Measurements from ENCODE around the gene KDM4B.
A peak's percentile ranks its signal among the peaks of the same experiment; 100 is the strongest.

The KDM4B gene

DNA sequence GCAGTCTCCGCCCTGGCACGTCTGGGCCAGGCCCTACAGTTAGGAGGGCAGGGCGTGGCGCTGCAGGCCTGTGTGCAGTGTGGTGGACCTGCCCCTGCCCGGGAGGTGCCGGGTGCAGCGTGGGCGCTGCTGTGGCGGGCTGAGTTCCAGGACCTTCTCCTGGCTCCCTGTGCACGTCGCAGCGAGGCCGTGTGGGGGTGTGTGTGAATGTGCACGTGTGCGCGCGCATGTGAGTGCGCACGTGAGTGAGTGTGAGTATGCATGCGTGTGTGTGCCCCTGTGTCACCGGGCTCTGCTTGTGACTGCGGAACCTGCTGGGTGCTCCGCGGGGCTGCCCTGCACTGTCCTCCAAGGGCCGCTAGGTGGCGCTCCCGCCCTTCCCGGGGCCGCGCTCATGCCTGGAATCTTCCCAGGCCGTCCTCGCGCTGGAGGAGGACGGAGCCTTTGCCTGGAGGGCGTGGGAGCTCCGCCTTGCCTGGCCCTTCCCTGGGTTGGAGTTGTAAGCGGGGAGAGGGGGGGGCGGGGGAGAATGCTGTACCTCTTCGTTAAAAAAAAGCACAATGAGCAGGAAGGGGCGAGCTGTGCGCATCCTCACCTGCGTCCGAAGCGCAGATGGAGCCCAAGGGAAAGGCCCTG lies 79.3 kb downstream of the KDM4B start:
- H3K4me1 ChIP-seq (ENCODE audit: control insufficient read depth, insufficient read depth, low read length) = peaks cover 42% of the 10 kb centered on the region
- H3K36me3 ChIP-seq (ENCODE audit: control insufficient read depth, insufficient read depth, low read length, severe bottlenecking) = peaks cover 25% of the 10 kb centered on the region
- H3K9ac ChIP-seq (ENCODE audit: low read length) = peak overlapping the region; percentile 57
- DNase-seq (ENCODE audit: low read depth) = peak; percentile 91
- H3K27me3 ChIP-seq (replicated peaks; ENCODE audit: control insufficient read depth, insufficient read depth, low read length) = no peaks in the 10 kb centered on the region
- no peaks in the 10 kb centered on the region for H3K9me3 ChIP-seq (ENCODE audit: control insufficient read depth, low read length)
- peak overlapping the region; percentile 12 for H3K4me3 ChIP-seq (ENCODE audit: low read length)

DNA sequence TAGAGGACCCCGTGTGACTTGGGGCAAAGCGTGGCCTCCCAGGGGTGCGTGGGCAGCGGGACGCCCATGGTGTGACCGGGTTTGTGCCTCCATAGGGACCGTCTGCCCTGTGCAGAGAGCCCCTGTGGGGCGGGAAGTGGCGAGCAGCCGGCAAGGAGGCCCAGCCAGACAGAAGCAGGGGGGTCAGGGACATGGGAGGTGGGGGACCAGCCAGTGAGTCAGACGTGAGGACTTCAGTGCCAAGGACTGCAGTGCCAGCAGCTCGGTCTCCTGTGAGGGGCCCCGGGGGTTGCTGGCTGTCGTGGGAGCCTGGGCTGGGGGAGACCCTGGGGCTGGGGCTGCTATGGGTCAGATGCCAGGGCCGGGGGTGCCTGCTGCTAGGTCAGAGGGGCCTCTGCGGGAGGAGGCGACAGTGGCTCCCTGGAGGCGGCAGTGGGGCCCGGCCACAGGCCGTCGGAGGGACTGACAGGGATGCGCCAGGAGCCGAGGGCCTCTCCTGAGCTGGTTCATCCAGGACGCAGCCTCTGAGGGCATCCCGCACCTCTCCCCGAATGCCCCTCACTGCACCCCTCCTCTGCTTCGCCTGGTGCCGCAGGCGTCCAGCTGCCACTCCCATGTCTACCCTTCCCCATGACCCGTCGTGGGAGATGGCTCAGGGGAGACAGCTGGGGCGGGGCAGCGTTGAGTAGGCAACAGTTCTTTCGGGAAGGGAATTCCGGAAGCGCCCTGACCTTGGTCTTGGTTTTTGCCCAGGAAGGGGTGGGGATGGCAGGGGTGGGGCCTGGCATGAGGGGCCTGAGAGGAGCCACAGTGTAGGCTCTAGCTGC lies 80.0 kb downstream of the KDM4B start:
- peaks cover 42% of the 10 kb centered on the region for H3K4me1 ChIP-seq (ENCODE audit: control insufficient read depth, insufficient read depth, low read length)
- peak overlapping the region; percentile 57 for H3K9ac ChIP-seq (ENCODE audit: low read length)
- H3K27me3 ChIP-seq (replicated peaks; ENCODE audit: control insufficient read depth, insufficient read depth, low read length) = no peaks in the 10 kb centered on the region
- peaks cover 28% of the 10 kb centered on the region for H3K36me3 ChIP-seq (ENCODE audit: control insufficient read depth, insufficient read depth, low read length, severe bottlenecking)
- peak overlapping the region; percentile 12 for H3K4me3 ChIP-seq (ENCODE audit: low read length)
- DNase-seq (ENCODE audit: low read depth) = peak; percentile 83
- no peaks in the 10 kb centered on the region for H3K9me3 ChIP-seq (ENCODE audit: control insufficient read depth, low read length)

DNA sequence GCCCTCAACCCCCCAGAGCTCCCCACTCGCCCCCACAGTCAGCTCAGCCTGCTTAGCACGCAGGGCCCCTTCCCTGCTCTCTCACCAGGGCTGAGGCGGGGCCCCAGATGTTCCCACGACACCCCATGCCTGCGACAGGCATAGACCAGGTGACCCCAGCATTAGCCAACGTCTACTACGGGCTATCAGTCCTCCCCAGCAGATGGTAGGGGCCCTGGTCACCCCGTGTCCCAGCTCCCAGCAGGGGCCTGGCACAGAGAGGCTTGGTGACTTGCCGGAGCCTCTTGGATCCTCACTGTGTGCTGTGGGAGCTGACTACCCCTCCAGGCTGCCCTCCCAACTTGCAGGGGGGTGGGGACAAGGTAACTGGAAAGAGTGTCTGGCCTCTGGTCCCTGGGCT lies 80.6 kb downstream of the KDM4B start:
- no peak for DNase-seq (ENCODE audit: low read depth)
- no peaks in the 10 kb centered on the region for H3K27me3 ChIP-seq (replicated peaks; ENCODE audit: control insufficient read depth, insufficient read depth, low read length)
- H3K36me3 ChIP-seq (ENCODE audit: control insufficient read depth, insufficient read depth, low read length, severe bottlenecking) = peaks cover 31% of the 10 kb centered on the region
- H3K4me1 ChIP-seq (ENCODE audit: control insufficient read depth, insufficient read depth, low read length) = peaks cover 42% of the 10 kb centered on the region
- H3K9ac ChIP-seq (ENCODE audit: low read length) = peak overlapping the region; percentile 29
- no peak overlapping the region for H3K4me3 ChIP-seq (ENCODE audit: low read length)
- no peaks in the 10 kb centered on the region for H3K9me3 ChIP-seq (ENCODE audit: control insufficient read depth, low read length)

DNA sequence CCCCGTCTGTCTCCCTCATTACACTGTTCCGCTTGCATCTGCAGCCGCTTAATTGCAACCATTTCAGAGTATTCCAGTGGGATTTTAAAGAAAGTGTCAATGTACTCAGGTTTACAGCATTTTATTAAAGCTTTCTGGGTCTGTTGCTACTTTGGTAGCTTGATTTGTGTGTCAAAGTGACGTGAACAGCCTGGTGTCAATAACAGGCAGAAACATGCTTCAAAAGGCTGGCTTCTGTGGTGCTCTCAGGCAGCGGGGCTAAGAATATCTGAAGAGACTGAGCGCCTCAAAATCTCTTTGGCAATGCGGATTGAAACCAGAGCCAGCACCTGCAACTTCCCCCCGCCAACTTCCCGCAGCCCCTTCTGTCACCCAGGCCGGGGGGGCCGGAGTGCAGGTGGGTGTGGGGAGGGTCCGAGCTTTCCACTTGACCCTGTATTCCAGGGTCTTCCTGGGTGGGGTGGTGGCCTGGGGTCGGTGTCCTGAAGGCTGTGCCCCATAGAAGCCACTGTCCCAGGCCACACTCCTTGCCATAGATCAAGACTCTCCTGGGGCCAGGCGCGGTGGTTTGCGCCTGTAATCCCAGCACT lies 81.2 kb downstream of the KDM4B start:
- Histone ChIP-seq H3K9ac (ENCODE audit: low read length) (peak overlapping the region; percentile 29), H3K4me1 (ENCODE audit: control insufficient read depth, insufficient read depth, low read length) (peaks cover 42% of the 10 kb centered on the region), H3K27me3 (replicated peaks; ENCODE audit: control insufficient read depth, insufficient read depth, low read length) (no peaks in the 10 kb centered on the region), H3K36me3 (ENCODE audit: control insufficient read depth, insufficient read depth, low read length, severe bottlenecking) (peaks cover 36% of the 10 kb centered on the region), H3K9me3 (ENCODE audit: control insufficient read depth, low read length) (no peaks in the 10 kb centered on the region), H3K4me3 (ENCODE audit: low read length) (no peak overlapping the region)
- DNase-seq (ENCODE audit: low read depth) = no peak

DNA sequence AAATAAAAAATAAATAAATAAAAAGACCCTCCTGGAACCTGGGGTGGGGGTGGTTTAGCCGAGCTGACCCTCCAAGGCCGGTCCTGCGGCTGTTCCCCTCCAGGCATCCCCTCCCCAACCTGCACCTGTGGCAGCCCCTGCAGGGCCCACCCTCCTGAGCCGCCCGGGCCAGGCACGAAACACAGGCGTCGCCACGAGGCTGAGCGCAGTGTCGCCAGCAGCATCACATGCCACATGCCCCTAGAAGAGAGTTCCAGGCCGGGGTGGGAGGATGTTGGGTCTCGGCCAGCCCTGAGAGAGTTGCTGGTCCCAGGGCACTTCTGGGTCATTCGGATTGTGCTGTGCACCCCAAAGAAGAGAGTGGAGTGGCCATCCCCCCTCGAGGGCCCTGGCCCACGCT lies 82.0 kb downstream of the KDM4B start:
- H3K4me3 ChIP-seq (ENCODE audit: low read length) = no peak overlapping the region
- H3K9me3 ChIP-seq (ENCODE audit: control insufficient read depth, low read length) = no peaks in the 10 kb centered on the region
- H3K27me3 ChIP-seq (replicated peaks; ENCODE audit: control insufficient read depth, insufficient read depth, low read length) = no peaks in the 10 kb centered on the region
- DNase-seq (ENCODE audit: low read depth) = no peak
- peaks cover 39% of the 10 kb centered on the region for H3K4me1 ChIP-seq (ENCODE audit: control insufficient read depth, insufficient read depth, low read length)
- H3K36me3 ChIP-seq (ENCODE audit: control insufficient read depth, insufficient read depth, low read length, severe bottlenecking) = peaks cover 36% of the 10 kb centered on the region
- H3K9ac ChIP-seq (ENCODE audit: low read length) = no peak overlapping the region

DNA sequence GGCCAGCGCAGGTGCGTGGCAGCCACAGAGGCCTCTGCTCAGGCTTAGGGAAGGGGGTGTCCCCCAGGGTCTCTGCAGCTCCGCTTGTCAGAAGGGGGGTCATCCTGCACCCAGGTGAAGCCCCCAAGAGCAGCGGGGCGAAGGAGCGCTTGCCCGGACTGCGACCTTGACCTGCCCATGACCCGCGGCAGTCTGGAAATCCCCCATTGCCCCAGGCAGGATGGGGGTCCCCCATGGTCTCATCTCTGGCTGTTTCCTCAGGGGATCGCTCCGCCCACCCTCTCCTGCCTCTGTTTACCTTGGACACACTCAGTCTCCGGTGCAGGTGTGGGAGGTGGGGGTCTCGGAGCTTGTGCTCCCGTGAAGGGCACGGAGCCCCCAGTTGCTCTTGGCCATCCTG lies 82.7 kb downstream of the KDM4B start:
- H3K9me3 ChIP-seq (ENCODE audit: control insufficient read depth, low read length) = no peaks in the 10 kb centered on the region
- no peak for DNase-seq (ENCODE audit: low read depth)
- H3K4me3 ChIP-seq (ENCODE audit: low read length) = no peak overlapping the region
- H3K36me3 ChIP-seq (ENCODE audit: control insufficient read depth, insufficient read depth, low read length, severe bottlenecking) = peaks cover 36% of the 10 kb centered on the region
- H3K9ac ChIP-seq (ENCODE audit: low read length) = no peak overlapping the region
- peaks cover 32% of the 10 kb centered on the region for H3K4me1 ChIP-seq (ENCODE audit: control insufficient read depth, insufficient read depth, low read length)
- H3K27me3 ChIP-seq (replicated peaks; ENCODE audit: control insufficient read depth, insufficient read depth, low read length) = no peaks in the 10 kb centered on the region

DNA sequence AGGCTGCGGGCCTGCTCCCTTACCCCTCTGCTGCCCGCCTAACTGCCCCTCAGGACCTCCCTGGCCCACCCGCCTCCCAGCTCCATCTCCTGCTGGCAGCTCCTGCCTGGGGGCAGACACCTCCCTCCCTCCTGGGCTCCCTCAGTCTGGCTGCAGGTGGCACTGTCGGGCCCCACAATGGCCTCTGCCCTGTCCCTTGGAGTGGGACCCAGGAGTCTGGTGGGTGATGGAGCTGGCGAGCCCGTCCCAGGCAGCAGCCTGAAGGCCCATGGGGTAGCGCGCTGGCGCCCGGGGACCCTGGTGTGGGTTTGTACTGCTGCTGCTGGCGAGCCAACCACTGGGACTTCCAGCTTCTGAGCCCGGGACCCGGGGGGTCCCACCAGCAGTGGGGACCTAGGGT lies 83.6 kb downstream of the KDM4B start:
- H3K27me3 ChIP-seq (replicated peaks; ENCODE audit: control insufficient read depth, insufficient read depth, low read length) = no peaks in the 10 kb centered on the region
- no peak overlapping the region for H3K4me3 ChIP-seq (ENCODE audit: low read length)
- no peak for DNase-seq (ENCODE audit: low read depth)
- peaks cover 37% of the 10 kb centered on the region for H3K36me3 ChIP-seq (ENCODE audit: control insufficient read depth, insufficient read depth, low read length, severe bottlenecking)
- H3K9ac ChIP-seq (ENCODE audit: low read length) = no peak overlapping the region
- H3K4me1 ChIP-seq (ENCODE audit: control insufficient read depth, insufficient read depth, low read length) = peaks cover 23% of the 10 kb centered on the region
- H3K9me3 ChIP-seq (ENCODE audit: control insufficient read depth, low read length) = no peaks in the 10 kb centered on the region

DNA sequence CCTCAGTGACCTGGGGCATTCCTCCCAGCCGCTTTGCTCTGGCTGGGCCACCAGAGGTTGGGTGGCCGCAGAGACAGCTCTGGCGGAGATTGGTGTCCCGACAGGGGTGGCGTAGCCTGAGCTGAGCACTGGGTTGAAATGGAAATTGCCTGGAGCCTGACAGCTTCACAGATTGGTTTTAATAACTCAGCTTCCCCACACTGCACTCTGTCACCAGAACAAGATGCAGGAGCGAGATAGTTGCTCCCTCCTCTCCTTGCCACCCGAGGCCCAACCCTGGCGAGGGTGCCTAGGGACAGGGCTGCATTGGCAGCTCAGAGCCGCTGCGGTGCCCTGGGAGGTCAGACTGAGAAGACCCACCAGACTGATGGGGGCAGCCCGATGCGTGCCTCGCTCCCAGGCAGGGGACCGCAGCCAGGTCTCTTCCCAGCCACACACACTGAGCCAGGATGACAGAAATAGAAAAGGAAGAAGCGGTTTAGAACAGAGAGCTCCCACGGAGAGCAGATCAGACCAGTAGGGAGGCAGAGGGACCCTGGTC lies 84.1 kb downstream of the KDM4B start:
- DNase-seq (ENCODE audit: low read depth) = no peak
- Histone ChIP-seq H3K27me3 (replicated peaks; ENCODE audit: control insufficient read depth, insufficient read depth, low read length) (no peaks in the 10 kb centered on the region), H3K9ac (ENCODE audit: low read length) (no peak overlapping the region), H3K36me3 (ENCODE audit: control insufficient read depth, insufficient read depth, low read length, severe bottlenecking) (peaks cover 38% of the 10 kb centered on the region), H3K9me3 (ENCODE audit: control insufficient read depth, low read length) (no peaks in the 10 kb centered on the region), H3K4me1 (ENCODE audit: control insufficient read depth, insufficient read depth, low read length) (peaks cover 18% of the 10 kb centered on the region), H3K4me3 (ENCODE audit: low read length) (no peak overlapping the region)

DNA sequence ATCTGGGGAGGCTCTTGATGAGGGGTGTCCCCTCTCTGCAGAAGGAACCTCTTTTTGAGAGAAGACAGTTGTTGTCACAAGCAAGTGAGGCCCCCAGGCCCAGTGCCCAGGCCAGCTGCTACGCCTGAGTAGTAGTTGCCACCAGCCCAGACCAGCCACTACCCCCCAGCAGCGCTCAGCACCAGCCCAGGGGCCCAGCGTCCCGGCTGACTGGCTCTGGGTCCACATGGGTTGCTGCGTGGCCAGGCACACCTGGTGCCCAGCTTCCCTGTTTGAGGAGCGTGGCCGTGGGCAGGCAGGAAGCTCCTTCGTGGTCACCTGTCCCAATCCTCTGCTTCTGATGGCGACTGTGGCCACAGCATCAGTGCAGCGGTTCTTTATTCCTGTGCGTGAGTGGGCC lies 84.7 kb downstream of the KDM4B start:
- H3K9ac ChIP-seq (ENCODE audit: low read length) = no peak overlapping the region
- no peaks in the 10 kb centered on the region for H3K9me3 ChIP-seq (ENCODE audit: control insufficient read depth, low read length)
- no peak overlapping the region for H3K4me3 ChIP-seq (ENCODE audit: low read length)
- H3K4me1 ChIP-seq (ENCODE audit: control insufficient read depth, insufficient read depth, low read length) = peaks cover 12% of the 10 kb centered on the region
- DNase-seq (ENCODE audit: low read depth) = no peak
- no peaks in the 10 kb centered on the region for H3K27me3 ChIP-seq (replicated peaks; ENCODE audit: control insufficient read depth, insufficient read depth, low read length)
- H3K36me3 ChIP-seq (ENCODE audit: control insufficient read depth, insufficient read depth, low read length, severe bottlenecking) = peaks cover 38% of the 10 kb centered on the region

DNA sequence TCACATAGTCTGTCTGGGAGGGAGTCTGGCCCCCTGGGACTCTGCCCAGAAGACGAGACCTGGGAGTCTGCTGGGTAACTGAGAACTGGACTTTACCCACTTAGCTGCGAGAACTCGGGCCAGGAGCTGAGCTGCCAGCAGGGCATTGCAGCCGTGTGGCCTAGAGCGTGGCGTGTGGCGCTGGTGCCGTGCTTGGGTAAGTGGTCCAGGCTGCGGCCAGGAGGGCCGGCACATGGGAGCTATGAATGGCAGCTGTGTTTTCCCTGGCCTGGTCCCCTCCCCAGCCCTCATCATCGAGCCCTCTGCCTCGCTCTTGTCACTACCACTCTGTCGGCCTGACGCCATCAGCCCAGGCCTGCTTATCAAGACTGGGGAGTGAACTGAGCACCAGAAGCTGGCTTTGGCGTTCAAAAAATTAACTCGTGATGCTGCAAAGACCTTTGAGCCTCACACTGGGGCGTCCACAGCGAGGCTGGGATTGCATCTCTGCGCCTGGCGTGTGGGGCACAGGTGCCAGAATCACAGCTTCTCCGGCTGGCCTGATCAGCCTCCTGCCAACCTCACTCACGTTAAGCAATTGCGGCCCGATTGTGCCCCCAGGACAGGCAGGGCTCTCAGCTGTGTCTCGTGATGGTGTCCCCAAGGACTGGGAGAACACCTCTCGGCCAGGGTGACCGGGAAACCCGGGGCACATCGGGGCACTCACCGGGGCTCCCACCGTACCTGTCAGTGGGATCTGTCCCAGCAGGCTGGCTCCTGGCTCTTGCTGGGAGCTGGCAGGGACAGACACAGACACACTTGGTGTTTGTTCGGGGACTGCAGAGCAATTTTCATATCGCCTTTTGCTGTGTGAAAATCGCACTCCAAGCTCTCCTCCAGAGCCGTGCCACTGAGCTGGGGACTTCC lies 85.9 kb downstream of the KDM4B start:
- H3K27me3 ChIP-seq (replicated peaks; ENCODE audit: control insufficient read depth, insufficient read depth, low read length) = no peaks in the 10 kb centered on the region
- H3K4me1 ChIP-seq (ENCODE audit: control insufficient read depth, insufficient read depth, low read length) = peaks cover 2% of the 10 kb centered on the region
- H3K9ac ChIP-seq (ENCODE audit: low read length) = no peak overlapping the region
- no peak for DNase-seq (ENCODE audit: low read depth)
- H3K9me3 ChIP-seq (ENCODE audit: control insufficient read depth, low read length) = no peaks in the 10 kb centered on the region
- no peak overlapping the region for H3K4me3 ChIP-seq (ENCODE audit: low read length)
- H3K36me3 ChIP-seq (ENCODE audit: control insufficient read depth, insufficient read depth, low read length, severe bottlenecking) = peaks cover 38% of the 10 kb centered on the region

DNA sequence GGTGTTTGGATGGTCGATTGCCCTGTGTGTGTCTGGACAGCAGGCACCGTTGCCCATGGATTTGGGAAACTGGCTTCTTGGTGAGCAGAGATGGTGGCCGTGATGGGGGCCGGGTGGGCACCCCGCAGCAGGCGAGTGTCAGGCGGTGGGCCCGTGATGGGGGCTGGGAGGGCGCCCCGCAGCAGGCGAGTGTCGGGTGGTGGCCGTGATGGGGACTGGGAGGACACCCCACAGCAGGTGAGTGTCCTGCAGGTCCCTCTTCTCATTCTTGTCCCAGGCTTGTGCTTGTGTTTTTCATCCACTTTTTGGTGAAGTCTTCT lies 86.5 kb downstream of the KDM4B start:
- Histone ChIP-seq H3K36me3 (ENCODE audit: control insufficient read depth, insufficient read depth, low read length, severe bottlenecking) (peaks cover 34% of the 10 kb centered on the region), H3K27me3 (replicated peaks; ENCODE audit: control insufficient read depth, insufficient read depth, low read length) (no peaks in the 10 kb centered on the region), H3K4me1 (ENCODE audit: control insufficient read depth, insufficient read depth, low read length) (no peaks in the 10 kb centered on the region), H3K9me3 (ENCODE audit: control insufficient read depth, low read length) (no peaks in the 10 kb centered on the region), H3K4me3 (ENCODE audit: low read length) (no peak overlapping the region), H3K9ac (ENCODE audit: low read length) (no peak overlapping the region)
- DNase-seq (ENCODE audit: low read depth) = no peak

Measured in adipocyte (in vitro differentiated cells).